GM18907 (cell line): ENCODE measurements around the gene FERMT3.

Experiments used
- ATAC-seq: cut with Tn5 transposase; IDR thresholded peaks from one replicate; pipeline ENCODE4 v1.9.1; 2021; ENCODE audit warnings: mild to moderate bottlenecking, moderate library complexity; ENCODE audit not compliant: unreplicated experiment

FERMT3 gene

DNA sequence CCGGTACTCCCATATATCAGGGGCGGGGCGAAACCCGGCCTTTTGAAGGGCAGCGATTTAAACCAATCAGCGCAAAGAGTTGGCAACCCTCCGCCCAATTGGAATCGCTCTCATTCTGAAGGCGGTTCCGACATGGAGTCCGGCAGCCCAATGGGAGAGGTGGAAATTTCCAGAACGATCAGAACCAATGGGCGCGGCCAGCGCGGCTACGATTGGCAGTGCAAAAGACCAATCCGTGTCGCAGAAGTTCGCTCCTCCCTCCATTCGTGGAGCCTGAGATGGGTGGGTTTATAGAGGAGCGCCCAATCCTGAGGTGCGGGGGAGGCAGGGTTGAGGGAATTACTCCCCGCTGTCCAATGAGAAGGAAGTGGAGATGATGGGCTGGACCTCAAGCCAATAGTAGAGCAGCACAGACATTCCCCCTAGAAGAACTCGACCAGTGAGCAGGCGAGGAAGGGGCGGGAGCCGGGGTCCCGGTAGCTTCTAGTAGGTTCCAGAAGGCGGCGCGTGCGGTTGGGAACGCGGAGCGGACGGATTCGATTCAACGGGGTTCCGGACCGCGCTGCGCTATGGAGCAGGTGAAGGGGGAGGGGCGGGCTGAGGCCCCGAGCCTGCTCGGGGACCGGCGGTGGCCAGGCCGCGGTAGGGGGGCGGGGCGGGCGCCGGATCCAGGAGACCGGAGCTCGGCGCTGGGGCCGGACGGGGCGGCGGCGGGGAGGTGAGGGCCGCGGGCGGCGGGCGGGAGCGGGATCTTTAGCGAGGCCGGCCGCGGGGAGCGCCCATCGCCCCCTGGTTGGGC is 20.6 kb upstream of the FERMT3 start, which contains the start of gene STIP1:
Gene STIP1, plus strand, starts transcription at position 479 of the 799 bp plus-strand sequence. Its CDS starts 91 bp downstream, at position 570.
- ATAC-seq: peak; percentile 86

DNA sequence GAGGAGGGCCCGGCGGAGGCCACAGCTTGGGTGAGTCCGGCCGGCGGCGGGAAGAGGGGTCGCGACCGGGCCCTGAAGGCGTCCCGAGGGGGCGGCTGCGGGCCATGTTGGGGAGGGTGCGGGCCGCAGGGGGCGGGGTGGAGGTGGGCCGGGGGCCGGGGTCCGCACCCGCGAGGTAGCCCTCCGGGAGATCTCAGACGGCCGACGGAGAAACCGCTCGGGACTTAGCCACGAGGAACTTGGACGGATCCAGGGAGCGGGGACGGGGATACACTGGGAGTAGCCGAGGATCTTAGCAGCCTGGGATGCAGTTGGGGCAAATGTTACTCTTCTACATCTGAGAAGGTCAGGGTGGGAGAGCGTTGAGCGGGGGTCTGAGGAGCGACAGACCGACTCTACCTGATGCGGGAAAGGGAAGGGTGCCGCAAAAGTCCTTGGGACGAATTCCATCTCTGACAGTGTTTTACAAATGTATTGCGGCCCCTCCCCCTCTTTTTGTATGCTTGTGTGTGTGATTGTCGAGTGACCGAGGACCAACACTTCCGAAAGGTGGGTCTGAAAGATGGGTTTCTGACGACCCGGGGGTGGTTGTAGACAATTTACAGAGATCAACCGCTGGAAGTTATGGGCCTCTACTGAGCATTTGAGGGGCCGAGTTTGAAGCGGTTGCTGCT is 19.9 kb upstream of the FERMT3 start:
- no peak for ATAC-seq

DNA sequence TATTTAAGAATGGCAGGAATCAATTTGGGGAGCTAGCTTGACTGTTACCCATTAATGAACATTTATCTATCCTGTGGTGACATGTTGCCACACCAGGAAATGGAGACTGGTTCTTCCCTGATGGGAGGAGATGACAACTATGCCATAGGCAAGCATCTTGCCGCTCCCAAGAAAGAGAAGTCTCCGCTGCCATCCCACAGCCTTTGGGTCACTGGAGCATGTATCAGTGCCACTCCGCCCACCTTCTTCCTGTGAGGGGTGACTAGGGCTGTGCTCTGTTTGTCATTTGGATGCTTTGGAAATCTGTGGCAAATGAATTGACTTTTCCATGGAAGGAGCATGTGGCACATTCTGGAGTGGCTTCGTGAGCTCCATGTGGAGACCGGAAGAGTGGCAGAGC is 14.1 kb upstream of the FERMT3 start:
- ATAC-seq: no peak

DNA sequence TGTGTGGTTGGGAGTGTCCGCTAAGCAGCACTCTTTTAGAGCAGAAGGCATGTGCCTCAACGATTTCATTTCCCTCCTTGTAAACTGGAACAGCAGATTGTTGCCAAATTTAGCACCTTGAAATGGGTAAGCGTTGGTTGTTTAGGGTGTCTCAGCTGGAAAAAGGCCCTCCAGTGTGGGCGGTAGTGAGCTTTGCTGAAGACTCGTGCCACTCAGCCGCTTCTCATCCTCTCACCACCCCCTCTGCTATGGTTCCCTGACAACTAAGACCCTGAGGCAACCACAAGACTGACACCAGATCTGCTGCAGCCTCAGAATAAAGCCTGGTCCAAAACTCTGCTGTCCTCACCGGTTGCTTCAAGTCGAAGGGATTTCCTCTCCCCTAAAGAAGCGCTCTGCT is 9.9 kb upstream of the FERMT3 start:
- no peak for ATAC-seq

DNA sequence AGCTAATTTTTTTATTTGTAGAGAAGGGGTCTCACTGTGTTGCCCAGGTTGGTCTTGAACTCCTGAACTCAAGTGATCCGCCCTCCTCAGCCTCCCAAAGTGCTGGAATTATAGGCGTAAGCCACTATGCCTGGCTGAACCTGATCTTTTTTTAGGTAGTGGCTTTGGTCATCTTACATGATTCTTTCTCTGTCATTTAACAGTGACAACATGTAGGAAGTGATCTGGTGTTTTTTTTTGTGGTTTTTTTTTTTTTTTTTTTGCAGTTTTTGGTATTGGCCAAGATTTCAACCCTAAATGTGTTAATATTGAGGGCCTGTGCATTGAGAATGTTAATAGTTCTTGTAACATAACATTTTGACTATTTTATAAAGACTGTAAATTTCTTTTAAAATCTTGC is 8.0 kb upstream of the FERMT3 start:
- ATAC-seq: no peak

DNA sequence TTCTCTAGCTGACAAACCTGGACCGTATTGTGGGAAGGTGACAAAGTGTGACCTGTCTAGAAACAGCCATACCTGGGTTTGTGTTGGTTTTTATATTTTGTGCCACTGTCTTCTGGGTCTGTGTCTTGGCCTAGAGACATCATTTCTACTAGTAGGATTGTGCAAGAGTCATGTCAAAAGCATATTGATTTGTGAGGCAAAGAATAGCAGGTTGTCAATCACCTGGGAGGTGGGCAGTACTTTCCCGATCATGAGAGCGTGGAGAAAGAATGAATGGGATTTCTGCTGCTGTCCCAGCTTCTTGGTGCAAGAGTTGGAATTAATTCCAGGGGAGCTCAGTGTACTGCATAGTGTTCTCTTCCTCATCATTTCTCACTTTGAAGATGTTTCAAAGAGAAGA is 5.0 kb upstream of the FERMT3 start:
- no peak for ATAC-seq

DNA sequence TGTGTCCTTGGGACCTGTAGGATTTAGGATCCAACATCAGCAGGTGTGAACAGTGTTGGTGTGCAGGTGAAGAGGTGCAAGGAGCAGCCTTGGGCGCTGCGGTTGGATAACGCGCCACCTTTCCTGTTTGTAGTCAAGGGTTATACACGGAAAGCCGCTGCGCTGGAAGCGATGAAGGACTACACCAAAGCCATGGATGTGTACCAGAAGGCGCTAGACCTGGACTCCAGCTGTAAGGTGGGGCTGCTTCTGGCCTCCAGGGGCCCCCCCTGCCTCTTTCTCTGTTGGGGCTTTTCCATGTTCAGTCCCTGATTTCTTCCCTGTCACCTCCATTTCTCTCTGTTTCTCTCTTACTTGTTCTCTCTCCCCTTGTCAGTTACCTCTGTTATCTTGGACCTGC is 3.5 kb upstream of the FERMT3 start:
- no peak for ATAC-seq

DNA sequence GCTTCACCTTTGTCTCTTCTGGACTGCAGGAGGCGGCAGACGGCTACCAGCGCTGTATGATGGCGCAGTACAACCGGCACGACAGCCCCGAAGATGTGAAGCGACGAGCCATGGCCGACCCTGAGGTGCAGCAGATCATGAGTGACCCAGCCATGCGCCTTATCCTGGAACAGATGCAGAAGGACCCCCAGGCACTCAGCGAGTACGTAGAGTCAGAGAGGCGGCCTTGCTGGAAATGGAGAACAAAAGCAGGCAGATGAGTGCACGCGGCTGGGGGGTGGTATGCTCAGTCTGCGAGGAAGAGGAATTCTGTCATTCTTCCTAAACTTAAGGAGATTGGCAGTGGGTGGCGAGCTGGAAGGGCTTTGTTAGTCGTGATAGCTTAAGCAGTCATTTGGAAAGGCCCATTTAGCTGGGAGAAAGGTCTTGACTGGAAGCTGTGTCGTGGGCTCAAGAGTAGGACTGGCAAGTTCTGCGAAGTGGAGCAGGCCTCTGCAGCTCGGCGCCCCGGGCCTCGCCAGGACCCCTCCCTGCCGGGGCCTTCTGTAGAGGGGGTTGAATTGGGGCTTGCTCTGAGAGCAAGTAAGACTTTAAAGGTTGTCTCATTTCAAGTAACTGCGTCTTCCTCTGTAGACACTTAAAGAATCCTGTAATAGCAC is 3.0 kb upstream of the FERMT3 start:
- no peak for ATAC-seq

DNA sequence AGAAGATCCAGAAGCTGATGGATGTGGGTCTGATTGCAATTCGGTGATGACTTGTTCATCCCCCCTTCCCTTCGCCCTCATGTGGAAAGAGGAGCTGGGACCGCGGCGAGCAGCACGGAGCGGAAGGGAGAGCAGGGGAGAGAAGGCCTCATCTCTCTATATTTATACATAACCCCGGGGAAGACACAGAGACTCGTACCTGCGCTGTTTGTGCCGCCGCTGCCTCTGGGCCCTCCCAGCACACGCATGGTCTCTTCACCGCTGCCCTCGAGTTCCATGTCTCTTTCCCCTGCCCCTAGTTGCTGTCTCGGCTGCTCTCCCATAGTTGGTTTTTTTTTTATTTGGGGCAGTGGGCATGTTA is 2.5 kb upstream of the FERMT3 start:
- ATAC-seq: no peak

DNA sequence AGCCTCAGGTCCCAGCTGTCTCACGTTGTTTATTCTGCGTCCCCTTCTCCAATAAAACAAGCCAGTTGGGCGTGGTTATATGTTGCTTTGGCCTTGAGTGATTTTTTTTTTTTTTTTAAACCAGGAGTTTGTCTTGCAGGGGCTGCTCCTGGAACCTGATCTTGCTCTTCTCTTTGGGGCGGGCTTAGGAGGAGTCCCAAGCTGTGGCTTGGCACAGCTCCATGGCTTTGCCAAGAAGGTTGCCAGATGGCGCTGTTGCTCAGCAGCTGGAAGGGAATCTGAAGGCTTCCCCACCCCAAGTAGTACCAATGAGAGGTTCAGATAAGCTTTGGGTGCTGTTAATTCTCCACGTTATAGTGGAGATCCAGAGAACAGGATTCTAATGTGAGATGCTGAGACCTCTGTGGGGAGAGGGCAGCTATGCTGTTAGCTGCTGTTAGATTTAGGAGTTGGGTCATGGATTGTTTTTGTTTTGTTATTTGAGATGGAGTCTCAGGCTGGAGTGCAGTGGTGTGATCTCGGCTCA is 2.0 kb upstream of the FERMT3 start:
- ATAC-seq: no peak

DNA sequence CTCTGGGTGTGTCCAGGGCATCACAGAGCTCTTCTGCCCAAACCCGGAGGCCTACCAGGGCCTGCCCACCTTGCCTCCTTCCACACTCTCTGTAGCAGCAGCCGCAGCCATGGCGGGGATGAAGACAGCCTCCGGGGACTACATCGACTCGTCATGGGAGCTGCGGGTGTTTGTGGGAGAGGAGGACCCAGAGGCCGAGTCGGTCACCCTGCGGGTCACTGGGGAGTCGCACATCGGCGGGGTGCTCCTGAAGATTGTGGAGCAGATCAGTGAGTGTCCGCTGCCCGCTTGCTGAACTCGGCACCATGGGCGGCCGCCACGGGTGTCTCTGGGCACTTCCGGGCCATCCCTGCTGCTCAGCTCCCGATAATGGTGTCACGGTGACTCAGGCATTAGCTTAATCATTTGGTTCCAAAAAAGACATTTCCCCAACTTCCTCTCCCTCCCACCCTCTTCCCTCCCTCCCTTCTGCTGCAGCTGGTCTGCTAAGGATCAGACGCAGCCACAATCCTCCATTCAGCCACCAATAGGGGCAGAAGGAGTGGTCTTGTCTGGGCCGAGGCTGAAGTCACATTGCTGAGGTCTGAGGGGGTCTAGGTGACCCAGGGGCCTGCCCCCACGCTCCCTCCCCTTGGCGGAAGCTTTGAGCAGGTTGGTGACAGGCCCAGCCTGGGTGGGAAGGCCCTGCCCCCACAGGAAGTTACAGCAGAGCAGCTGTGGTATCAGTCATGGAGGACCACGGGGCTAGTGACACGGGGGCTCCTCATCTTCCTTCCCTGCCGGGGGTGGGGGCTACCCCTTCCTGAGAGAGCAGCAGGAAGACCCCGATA is 950 bp downstream of the FERMT3 start:
- peak; percentile 49 for ATAC-seq

DNA sequence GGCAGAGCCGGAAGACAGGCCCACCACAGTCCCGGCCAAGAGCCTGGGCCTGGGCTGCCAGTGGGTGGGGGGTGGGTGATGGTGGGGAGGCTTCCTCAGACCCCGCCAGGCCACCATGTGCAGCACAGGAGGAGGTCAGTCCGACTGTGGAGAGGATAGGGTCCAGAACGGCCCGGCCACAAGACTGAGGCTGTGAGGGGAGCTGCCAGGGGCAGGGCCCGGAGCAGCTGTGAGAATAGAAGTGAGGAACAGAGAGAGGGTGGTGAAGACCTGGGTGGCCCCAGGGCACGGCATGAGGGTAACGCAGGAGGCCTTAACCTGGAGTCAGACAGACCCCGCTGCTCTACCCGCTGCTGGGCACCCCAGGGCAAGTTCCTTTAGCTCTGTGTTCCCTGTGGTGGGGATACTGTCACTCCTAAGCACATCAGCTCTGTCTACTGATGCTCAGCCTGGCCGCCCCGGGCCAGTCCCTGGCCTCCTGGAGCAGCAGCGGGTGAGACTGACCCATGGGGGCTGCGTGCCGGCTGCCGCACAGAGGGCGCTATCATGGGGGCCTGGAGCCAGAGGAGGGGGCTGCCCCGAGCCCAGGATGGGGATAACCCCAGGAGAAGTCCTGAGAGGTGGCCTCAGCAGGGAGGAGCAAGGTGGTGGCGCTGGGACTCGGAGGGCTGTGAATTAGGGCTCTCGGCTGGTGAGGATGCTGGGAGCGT is 1.7 kb downstream of the FERMT3 start:
- ATAC-seq: no peak

DNA sequence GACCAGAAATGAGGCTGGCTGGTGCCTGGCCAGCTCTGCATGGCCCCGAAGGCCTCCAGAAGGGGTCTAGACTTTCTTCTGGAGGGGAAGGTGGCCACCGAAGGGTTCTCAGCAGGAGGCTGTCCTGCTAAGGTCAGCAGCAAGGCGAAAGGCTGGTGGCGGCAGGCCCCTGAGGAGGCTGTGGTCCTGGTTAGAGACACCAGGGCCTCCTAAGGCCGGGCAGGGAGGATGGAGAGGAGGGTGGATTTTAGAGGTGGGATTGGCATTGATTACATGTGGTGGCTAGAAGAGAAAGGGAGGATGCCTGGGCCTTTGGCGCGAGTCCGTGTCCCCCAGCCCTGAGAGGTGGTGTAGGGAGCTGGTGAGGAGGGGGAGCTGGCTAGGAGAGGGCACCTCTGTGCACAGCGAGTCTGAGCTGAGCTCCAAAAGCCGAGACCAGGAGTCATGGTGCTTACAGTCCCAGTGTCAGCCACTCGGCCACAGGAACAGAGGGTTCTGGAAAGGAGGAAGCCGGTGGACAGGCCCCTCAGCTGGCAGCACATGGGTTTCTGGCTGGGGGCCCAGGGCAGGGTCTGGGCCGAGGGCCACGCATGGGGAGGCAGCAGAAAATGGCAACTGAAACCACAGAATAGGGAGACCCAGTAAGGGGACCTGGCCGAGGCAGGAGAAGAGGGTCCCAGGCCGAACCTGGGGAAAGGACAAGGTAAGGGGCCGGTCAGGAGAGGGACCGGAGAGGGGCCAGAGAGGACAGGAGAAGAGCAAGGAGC is 2.5 kb downstream of the FERMT3 start:
- ATAC-seq: no peak

DNA sequence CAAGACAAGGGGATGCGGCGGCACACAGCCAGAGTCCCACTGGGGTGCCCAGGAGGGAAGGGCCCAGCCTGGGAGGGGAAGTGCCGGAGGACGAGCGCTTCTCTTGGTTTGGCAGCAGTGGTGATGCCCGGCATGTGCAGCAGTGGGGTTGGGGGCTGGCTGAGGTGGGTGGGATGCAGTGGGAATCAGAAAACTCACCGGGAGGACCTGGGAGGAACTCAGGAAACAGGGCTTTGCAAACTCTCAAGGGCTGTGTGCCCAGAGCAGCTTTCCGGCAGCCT is 3.0 kb downstream of the FERMT3 start:
- no peak for ATAC-seq

DNA sequence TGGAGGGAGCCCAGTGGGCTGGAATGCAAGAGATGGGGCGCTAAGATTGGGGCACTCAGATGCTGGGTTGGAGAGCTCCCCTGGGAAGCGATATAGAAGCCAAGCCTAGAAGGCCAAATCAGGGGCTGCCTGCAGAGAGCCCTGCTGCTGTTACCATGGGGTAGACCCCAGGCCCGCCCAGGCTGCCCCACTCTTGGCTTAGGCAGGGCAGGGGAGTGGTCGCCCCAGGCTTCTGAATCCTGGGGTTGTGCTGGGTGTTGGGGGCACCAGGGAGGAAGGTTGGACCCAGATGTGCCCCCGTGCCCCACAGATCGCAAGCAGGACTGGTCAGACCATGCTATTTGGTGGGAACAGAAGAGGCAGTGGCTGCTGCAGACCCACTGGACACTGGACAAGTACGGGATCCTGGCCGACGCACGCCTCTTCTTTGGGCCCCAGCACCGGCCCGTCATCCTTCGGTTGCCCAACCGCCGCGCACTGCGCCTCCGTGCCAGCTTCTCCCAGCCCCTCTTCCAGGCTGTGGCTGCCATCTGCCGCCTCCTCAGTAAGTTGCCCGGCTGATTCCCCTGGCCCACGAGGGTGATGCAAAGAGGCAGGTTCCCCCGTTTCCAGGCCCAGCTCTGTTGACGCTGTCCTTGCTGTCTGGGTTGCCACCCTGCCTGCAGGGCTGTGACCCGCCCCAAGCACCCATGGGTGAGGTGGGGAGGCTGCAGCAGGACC is 3.9 kb downstream of the FERMT3 start:
- no peak for ATAC-seq

DNA sequence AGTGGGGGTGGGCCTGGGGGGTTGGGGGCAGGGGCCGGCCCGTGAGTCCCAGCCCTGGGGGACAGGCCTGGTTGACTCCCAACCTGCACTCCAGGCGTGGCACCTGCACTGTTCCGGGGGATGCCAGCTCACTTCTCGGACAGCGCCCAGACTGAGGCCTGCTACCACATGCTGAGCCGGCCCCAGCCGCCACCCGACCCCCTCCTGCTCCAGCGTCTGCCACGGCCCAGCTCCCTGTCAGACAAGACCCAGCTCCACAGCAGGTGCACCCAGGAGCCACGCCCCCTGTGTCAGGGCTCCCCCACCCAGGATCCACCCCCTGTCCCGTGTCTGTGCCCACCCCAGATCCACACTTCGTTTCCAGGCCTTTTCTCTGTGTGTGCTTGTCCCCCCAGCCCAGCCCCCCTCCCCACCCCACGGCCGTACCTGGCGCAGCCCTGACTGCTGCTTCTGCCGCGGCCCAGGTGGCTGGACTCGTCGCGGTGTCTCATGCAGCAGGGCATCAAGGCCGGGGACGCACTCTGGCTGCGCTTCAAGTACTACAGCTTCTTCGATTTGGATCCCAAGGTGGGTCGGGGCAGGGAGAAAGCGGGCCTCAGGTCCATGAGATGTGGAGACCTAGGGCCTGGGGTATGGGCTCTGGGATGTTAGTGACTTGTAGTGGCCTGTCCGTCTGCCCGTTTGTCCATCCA is 4.8 kb downstream of the FERMT3 start:
- ATAC-seq: no peak

DNA sequence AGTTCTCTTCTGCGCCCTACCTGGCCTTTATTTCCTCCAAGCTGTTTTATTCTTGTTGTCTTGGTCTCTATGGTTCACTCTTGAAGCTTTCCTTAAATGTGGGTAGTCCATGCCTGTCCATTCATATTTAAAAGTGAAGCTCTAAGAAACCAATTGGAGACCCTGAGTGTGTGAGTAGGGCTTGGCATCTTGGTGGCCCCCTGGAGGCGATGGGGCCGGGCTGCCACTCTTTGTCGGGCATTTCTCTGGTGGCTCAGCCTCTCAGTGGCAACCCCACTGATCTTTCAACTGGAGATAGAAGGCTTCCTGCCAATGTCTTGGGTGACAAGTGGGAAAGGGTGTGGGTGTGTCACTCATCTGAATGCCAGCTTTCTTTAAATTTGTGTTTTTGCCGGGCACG is 10.4 kb downstream of the FERMT3 start:
- no peak for ATAC-seq

DNA sequence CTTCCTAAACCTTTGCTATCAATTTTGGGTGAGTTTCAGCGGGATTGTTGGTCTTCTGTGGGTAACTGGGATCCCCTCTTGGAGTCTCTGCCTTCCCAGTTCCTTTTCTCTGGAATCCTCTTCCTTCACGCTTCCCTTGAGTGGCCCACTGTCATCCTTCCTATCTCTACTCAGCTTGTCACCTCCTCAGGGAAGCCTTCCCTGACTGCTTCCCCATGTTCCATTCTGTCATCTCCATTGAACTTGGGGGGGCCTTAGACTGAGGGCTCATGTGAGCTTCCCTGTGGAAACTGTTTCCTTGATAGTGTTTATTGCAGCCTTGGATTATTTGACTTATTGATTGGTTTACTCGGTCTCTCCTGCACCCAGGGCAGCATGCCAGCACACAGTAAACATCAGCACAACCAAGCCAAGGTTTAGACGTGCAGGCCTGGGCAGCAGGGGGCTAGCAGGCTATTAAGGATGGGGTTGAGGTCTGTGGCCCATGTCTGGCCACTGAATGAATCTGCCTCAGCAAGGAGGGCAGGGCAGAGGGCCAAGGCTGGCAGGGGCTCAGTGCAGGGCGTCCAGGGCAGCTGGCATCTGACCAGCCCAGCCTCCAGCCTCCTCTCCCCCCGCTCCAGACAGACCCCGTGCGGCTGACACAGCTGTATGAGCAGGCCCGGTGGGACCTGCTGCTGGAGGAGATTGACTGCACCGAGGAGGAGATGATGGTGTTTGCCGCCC is 12.3 kb downstream of the FERMT3 start:
- no peak for ATAC-seq
